K562 (cell line): ENCODE data around the gene MOSPD3. TPM values are rescaled to one million over a fixed set of nuclear protein-coding genes. Genes with fewer than 3 reads are reported as not detected.

Source experiments
- ATAC-seq: fragments of 200-7000 bp; cut with Tn5 transposase; 3 replicates; pipeline ENCODE4 v1.9.1; 2020; ENCODE audit warnings: moderate library complexity
- BruUV-seq: library from RNA; stranded (reverse); fragments of 400-500 nt; replicated peaks from 2 replicates; lab custom pipeline; 2021; lab: Mats Ljungman, UMichigan
- CTCF ChIA-PET: fragments of 300-600 bp; formaldehyde crosslinking; extraction: SDS; loops from one replicate; lab custom pipeline; 2021; ENCODE audit warnings: low intra/inter-chr PET ratio; lab: Yijun Ruan, JAX
- POLR2A ChIA-PET: fragments of 300-600, 350-650 bp; sonication (Branson Sonifier 250); formaldehyde crosslinking; extraction: SDS; loops from one replicate; lab custom pipeline; 2021; ENCODE audit warnings: antibody characterized with exemption, inconsistent platforms; lab: Yijun Ruan, JAX
- DNase-seq, 4 experiments: peaks; one replicate each; pipeline versions ENCODE4 v3.0.0 to v3.0.0-alpha.2; 2011 to 2018; ENCODE audit warnings: low spot score in 3 of 4, mixed read lengths in 3 of 4; ENCODE audit errors: extremely low read depth in 1 of 4
- FAIRE-seq: peaks from 2 replicates; lab custom pipeline; 2011; peaks lifted over from hg19 to GRCh38; lab: Jason Lieb, UNC
- H2AFZ ChIP-seq: 2 replicates; pipeline ENCODE4 v1.6.0; 2011; ENCODE audit warnings: low read depth, low read length, control low read depth, inconsistent platforms
- H3K27ac ChIP-seq: fragments of 200-600 bp; 3 replicates; pipeline ENCODE4 v1.8.0; 2011; ENCODE audit warnings: low read depth, mild to moderate bottlenecking, control low read depth, inconsistent platforms, low read length, moderate library complexity, mixed read lengths; ENCODE audit errors: extremely low read depth
- H3K27me3 ChIP-seq, 2 experiments: fragments of 300-600 bp in 1 of 2; 2 replicates in 1 of 2; 3 replicates in 1 of 2; pipeline versions ENCODE4 v1.6.0 to v1.8.0; 2011; ENCODE audit warnings: inconsistent platforms in 2 of 2, low read length in 2 of 2, mild to moderate bottlenecking in 1 of 2, mixed read lengths in 1 of 2, moderate library complexity in 1 of 2; ENCODE audit not compliant: control insufficient read depth in 2 of 2, insufficient read depth in 2 of 2
- H3K36me3 ChIP-seq: fragments of 300-600 bp; 3 replicates; pipeline ENCODE4 v1.8.0; 2011; ENCODE audit warnings: mild to moderate bottlenecking, low read length, inconsistent platforms; ENCODE audit not compliant: control insufficient read depth, insufficient read depth
- H3K4me1 ChIP-seq, 2 experiments: fragments of 200-600 bp in 1 of 2; replicated peaks in 1 of 2; 2 replicates in 1 of 2; 3 replicates in 1 of 2; pipeline versions ENCODE4 v1.5.1 to v1.8.0; 2011; ENCODE audit warnings: inconsistent platforms in 2 of 2, low read length in 2 of 2, mild to moderate bottlenecking in 1 of 2, mixed read lengths in 1 of 2, moderate library complexity in 1 of 2; ENCODE audit not compliant: control insufficient read depth in 2 of 2, insufficient read depth in 2 of 2
- H3K4me2 ChIP-seq: 2 replicates; pipeline ENCODE4 v1.6.1; 2011; ENCODE audit warnings: low read length, control low read depth, inconsistent platforms, mixed read lengths; ENCODE audit not compliant: insufficient read depth
- H3K4me3 ChIP-seq: fragments of 200-600 bp; sonication (generic), shearing (Covaris generic); 2 replicates; pipeline ENCODE4 v1.5.1; 2016; ENCODE audit warnings: control low read depth, inconsistent platforms
- H3K79me2 ChIP-seq: fragments of 200-600 bp; 3 replicates; pipeline ENCODE4 v1.8.0; 2011; ENCODE audit warnings: low read length, inconsistent platforms; ENCODE audit not compliant: control insufficient read depth, insufficient read depth
- H3K9ac ChIP-seq, 2 experiments: 2 replicates each; pipeline versions ENCODE4 v1.6.0 to v1.6.1; 2011; ENCODE audit warnings: low read depth in 2 of 2, low read length in 2 of 2, control low read depth in 1 of 2, inconsistent platforms in 1 of 2, mild to moderate bottlenecking in 1 of 2, mixed read lengths in 1 of 2; ENCODE audit not compliant: insufficient read depth in 1 of 2
- H3K9me1 ChIP-seq: one replicate; pipeline ENCODE4 v1.6.0; 2011; ENCODE audit warnings: inconsistent platforms, mild to moderate bottlenecking, low read length, moderate library complexity; ENCODE audit not compliant: control insufficient read depth, insufficient read depth
- H3K9me3 ChIP-seq: replicated peaks from 2 replicates; pipeline ENCODE4 v1.5.1; 2011; ENCODE audit warnings: low read depth, low read length, inconsistent platforms; ENCODE audit not compliant: control insufficient read depth, insufficient read depth
- H4K20me1 ChIP-seq: replicated peaks from 2 replicates; pipeline ENCODE4 v1.6.1; 2011; ENCODE audit warnings: low read length, inconsistent platforms, mixed read lengths; ENCODE audit not compliant: control insufficient read depth, insufficient read depth
- MAFF ChIP-seq: IDR thresholded peaks from 2 replicates; pipeline ENCODE4 v1.6.1; 2012; ENCODE audit warnings: low read length, improper control_type of control experiment
- MTA2 ChIP-seq: fragments of 450-650 bp; IDR thresholded peaks from 2 replicates; pipeline ENCODE4 v1.6.1; 2016; ENCODE audit warnings: low read depth
- PHF20 ChIP-seq: fragments of 450-650 bp; IDR thresholded peaks from 2 replicates; pipeline ENCODE4 v1.6.1; 2018; ENCODE audit not compliant: partially characterized antibody
- POLR3G ChIP-seq: IDR thresholded peaks from 2 replicates; pipeline ENCODE4 v1.6.1; 2011; ENCODE audit not compliant: insufficient read length, insufficient replicate concordance; ENCODE audit errors: extremely low read depth
- SAP30 ChIP-seq: fragments of 200-600 bp; sonication (generic); IDR thresholded peaks from 2 replicates; pipeline ENCODE4 v1.6.1; 2012; ENCODE audit warnings: borderline replicate concordance, low read depth, mild to moderate bottlenecking, moderate library complexity, low read length, control low read depth, inconsistent platforms; ENCODE audit not compliant: insufficient read depth, poor library complexity, severe bottlenecking
- ZNF239 ChIP-seq: fragments of 250-450 bp; sonication (Bioruptor Pico); IDR thresholded peaks from 2 replicates; pipeline ENCODE4 v1.4.0; 2020; ENCODE audit warnings: mild to moderate bottlenecking
- ZNF384 ChIP-seq: IDR thresholded peaks from 2 replicates; pipeline ENCODE4 v1.6.1; 2012; ENCODE audit warnings: low read depth, low read length, improper control_type of control experiment
- WGBS: fragments of 100-300 bp; shearing (Covaris generic); methylation state at CpG from one replicate; pipeline ENCODE4 v1.1.6; 2016; ENCODE audit warnings: low coverage, mixed read lengths; ENCODE audit not compliant: insufficient coverage; ENCODE audit errors: missing lambda C conversion rate; 5-methylcytosine and 5-hydroxymethylcytosine counted together
- in situ Hi-C: fragments of 300-500 bp; cut with MboI; formaldehyde crosslinking; loops from 4 replicates; pipeline ENCODE4 v1.15.0; 2018; ENCODE audit warnings: inconsistent platforms, mixed read lengths
- intact Hi-C: fragments of 100-400 bp; cut with micrococcal nuclease; formaldehyde crosslinking; loops from 2 replicates; pipeline ENCODE4 v1.14.2; 2022
- polyA plus RNA-seq, 8 experiments: library from polyadenylated mRNA; depleted of rRNA in 4 of 8; stranded (reverse) in 5 of 8; unstranded in 3 of 8; fragments of >200 nt; fragmentation: Nextera tagmentation in 2 of 8; fragmentation: Illumina TruSeq in 1 of 8; extraction: Ambion mirVana in 2 of 8; extraction: Trizol in 1 of 8; gene quantifications; 2 replicates each; pipeline versions ENCODE4 v1.2.1 to v1.2.3, GENCODE V29; 2011 to 2014; ENCODE audit warnings: inconsistent platforms in 1 of 8, missing spikeins in 1 of 8
- total RNA-seq, 7 experiments: library from RNA; depleted of rRNA in 6 of 7; stranded (reverse); fragments of >200 nt in 6 of 7; fragmentation: Illumina TruSeq in 2 of 7; extraction: Trizol in 2 of 7; gene quantifications; 2 replicates each; pipeline versions ENCODE4 v1.2.1 to v1.2.3, GENCODE V29; 2011 to 2021; ENCODE audit warnings: low replicate concordance in 1 of 7
- TF ChIP-seq, protein P1 (sequence below): sonication (generic); formaldehyde crosslinking; IDR thresholded peaks from 2 replicates; pipeline ENCODE4 v1.8.1; 2023; ENCODE audit warnings: mild to moderate bottlenecking, missing genetic modification reagents

MOSPD3 gene
- total and polyA plus RNA-seq, 9 of the 15 experiments (the other 6 are each of a cell fraction or from before 2014, with no cell fraction given): 1.4 to 32.1 (median 7.3) TPM

GRCh38 chr7:100570954-100571828 is 41.1 kb upstream of the MOSPD3 start (continued):
- TF ChIP-seq, protein P1, sequence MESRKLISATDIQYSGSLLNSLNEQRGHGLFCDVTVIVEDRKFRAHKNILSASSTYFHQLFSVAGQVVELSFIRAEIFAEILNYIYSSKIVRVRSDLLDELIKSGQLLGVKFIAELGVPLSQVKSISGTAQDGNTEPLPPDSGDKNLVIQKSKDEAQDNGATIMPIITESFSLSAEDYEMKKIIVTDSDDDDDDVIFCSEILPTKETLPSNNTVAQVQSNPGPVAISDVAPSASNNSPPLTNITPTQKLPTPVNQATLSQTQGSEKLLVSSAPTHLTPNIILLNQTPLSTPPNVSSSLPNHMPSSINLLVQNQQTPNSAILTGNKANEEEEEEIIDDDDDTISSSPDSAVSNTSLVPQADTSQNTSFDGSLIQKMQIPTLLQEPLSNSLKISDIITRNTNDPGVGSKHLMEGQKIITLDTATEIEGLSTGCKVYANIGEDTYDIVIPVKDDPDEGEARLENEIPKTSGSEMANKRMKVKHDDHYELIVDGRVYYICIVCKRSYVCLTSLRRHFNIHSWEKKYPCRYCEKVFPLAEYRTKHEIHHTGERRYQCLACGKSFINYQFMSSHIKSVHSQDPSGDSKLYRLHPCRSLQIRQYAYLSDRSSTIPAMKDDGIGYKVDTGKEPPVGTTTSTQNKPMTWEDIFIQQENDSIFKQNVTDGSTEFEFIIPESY (CRISPR knock-in tag): no peak

DNA sequence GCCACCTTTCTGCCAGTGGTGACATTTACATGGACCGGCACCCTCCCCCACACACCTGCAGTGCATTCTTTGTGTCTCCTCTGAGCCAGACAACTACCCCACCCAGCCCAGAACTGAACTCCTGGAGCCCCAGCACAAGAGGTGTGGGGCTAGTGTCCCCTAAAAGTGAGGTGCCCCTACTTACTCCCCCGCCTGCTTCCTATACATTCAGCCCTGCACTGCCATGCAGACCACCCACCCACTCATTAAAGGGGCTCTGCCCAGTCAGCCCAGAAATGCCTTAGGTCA is 40.6 kb upstream of the MOSPD3 start:
- peaks cover 6 to 88% of the 10 kb centered on the region in 2 experiments; a peak in 4 of 5 replicates for H3K4me1 ChIP-seq
- no peaks in the 10 kb centered on the region for H3K9me3 ChIP-seq
- H3K9me1 ChIP-seq: peaks cover 8% of the 10 kb centered on the region
- H2AFZ ChIP-seq: no peak overlapping the region
- no peaks in the 10 kb centered on the region for H4K20me1 ChIP-seq
- no TSS peak for BruUV-seq
- no peak for DNase-seq
- H3K27ac ChIP-seq: no peak overlapping the region
- in situ Hi-C loops (loop anchor here (25.0 kb wide), 1 partner anchor 109 kb away; the partner anchor contains the start of gene SPACDR), intact Hi-C loops (no loop called here)
- POLR2A ChIA-PET: interaction anchor here (1.1 to 2.8 kb wide), 3 partner anchors 10 to 127 kb away, joined by 3 to 9 read pairs (median 4); no protein-coding TSS in a partner anchor
- WGBS: 88% methylated on average over 2 of the region's 2 CpGs
- no peak for ATAC-seq
- no peak overlapping the region for H3K4me3 ChIP-seq
- peaks cover 32% of the 10 kb centered on the region; the same call in 1 of the 3 replicates for H3K36me3 ChIP-seq
- H3K4me2 ChIP-seq: no peak overlapping the region
- TF ChIP-seq SAP30 (no peak), ZNF239 (CRISPR knock-in tag) (no peak), POLR3G (no peak), MTA2 (no peak), MAFF (no peak), PHF20 (no peak), ZNF384 (no peak)
- CTCF ChIA-PET: no interaction called here
- H3K9ac ChIP-seq: peak overlapping the region in 1 of 2 experiments; percentile 31; a peak in 1 of 4 replicates
- no peaks in the 10 kb centered on the region for H3K27me3 ChIP-seq
- FAIRE-seq: no peak
- H3K79me2 ChIP-seq: no peaks in the 10 kb centered on the region
